IMR-90 (cell line): ENCODE results near the gene ADAM12. TPM values are rescaled to one million over a fixed set of nuclear protein-coding genes. Genes with fewer than 3 reads are reported as not detected.

Experiments
- ATAC-seq: fragments of 200-7000 bp; cut with Tn5 transposase; 2 replicates; pipeline ENCODE4 v1.9.1; 2020; ENCODE audit warnings: low read depth, mild to moderate bottlenecking, moderate library complexity
- BruUV-seq: library from RNA; stranded (reverse); fragments of 400-500 nt; replicated peaks from 2 replicates; lab custom pipeline; 2021; lab: Mats Ljungman, UMichigan
- CTCF ChIA-PET: fragments of 300-600 bp; formaldehyde crosslinking; extraction: SDS; loops from one replicate; lab custom pipeline; 2021; ENCODE audit warnings: antibody characterized with exemption; lab: Yijun Ruan, JAX
- POLR2A ChIA-PET: fragments of 300-600 bp; sonication (Branson Sonifier 250); formaldehyde crosslinking; loops from one replicate; lab custom pipeline; 2022; ENCODE audit warnings: antibody characterized with exemption; ENCODE audit not compliant: unreplicated experiment; lab: Charles Lee
- DNase-seq: peaks from one replicate; pipeline ENCODE4 v3.0.0; 2013
- H2AFZ ChIP-seq: replicated peaks from 2 replicates; pipeline ENCODE3; 2013; ENCODE audit warnings: low read length, mild to moderate bottlenecking; ENCODE audit not compliant: poor library complexity
- H2AK5ac ChIP-seq: 2 replicates; pipeline ENCODE4 v1.6.1; 2013; ENCODE audit warnings: low read depth, low read length, inconsistent platforms
- H2AK9ac ChIP-seq: replicated peaks from 2 replicates; pipeline ENCODE3; 2013; ENCODE audit warnings: mild to moderate bottlenecking, low read depth, low read length, moderate library complexity; ENCODE audit not compliant: poor library complexity
- H2BK120ac ChIP-seq: 2 replicates; pipeline ENCODE4 v1.6.1; 2013; ENCODE audit warnings: low read depth, low read length, inconsistent platforms
- H2BK15ac ChIP-seq: 3 replicates; pipeline ENCODE4 v1.6.1; 2013; ENCODE audit warnings: low read depth, low read length, inconsistent platforms
- H2BK20ac ChIP-seq: 2 replicates; pipeline ENCODE4 v1.6.1; 2013; ENCODE audit warnings: low read depth, mild to moderate bottlenecking, inconsistent platforms, low read length, moderate library complexity
- H2BK5ac ChIP-seq: 2 replicates; pipeline ENCODE4 v1.6.1; 2013; ENCODE audit warnings: mild to moderate bottlenecking, low read depth, low read length, inconsistent platforms; ENCODE audit not compliant: poor library complexity, severe bottlenecking
- H3K14ac ChIP-seq: replicated peaks from 2 replicates; pipeline ENCODE4 v1.6.1; 2013; ENCODE audit warnings: low read depth, low read length, inconsistent platforms
- H3K18ac ChIP-seq: 2 replicates; pipeline ENCODE4 v1.6.1; 2013; ENCODE audit warnings: low read depth, low read length, control low read depth
- H3K23ac ChIP-seq: 2 replicates; pipeline ENCODE4 v1.6.1; 2013; ENCODE audit warnings: low read depth, low read length, inconsistent platforms
- H3K27ac ChIP-seq: 2 replicates; pipeline ENCODE4 v1.5.1; 2013; ENCODE audit warnings: mild to moderate bottlenecking, control low read depth, low read length; ENCODE audit not compliant: insufficient read depth
- H3K27me3 ChIP-seq: 2 replicates; pipeline ENCODE4 v1.6.1; 2013; ENCODE audit warnings: low read length; ENCODE audit not compliant: control insufficient read depth, insufficient read depth
- H3K36me3 ChIP-seq: 2 replicates; pipeline ENCODE4 v1.6.1; 2013; ENCODE audit warnings: low read length, mixed read lengths; ENCODE audit not compliant: control insufficient read depth, insufficient read depth
- H3K4ac ChIP-seq: 2 replicates; pipeline ENCODE4 v1.6.1; 2013; ENCODE audit warnings: low read depth, low read length, inconsistent platforms
- H3K4me1 ChIP-seq: 2 replicates; pipeline ENCODE4 v1.6.1; 2013; ENCODE audit warnings: low read length, mixed read lengths; ENCODE audit not compliant: control insufficient read depth, insufficient read depth
- H3K4me2 ChIP-seq: 2 replicates; pipeline ENCODE4 v1.6.1; 2013; ENCODE audit warnings: low read depth, mild to moderate bottlenecking, control low read depth, low read length, moderate library complexity
- H3K4me3 ChIP-seq: 2 replicates; pipeline ENCODE4 v1.5.1; 2013; ENCODE audit warnings: low read depth, mild to moderate bottlenecking, control low read depth, low read length, moderate library complexity; ENCODE audit not compliant: insufficient read depth
- H3K56ac ChIP-seq: 2 replicates; pipeline ENCODE4 v1.6.1; 2013; ENCODE audit warnings: low read length, inconsistent platforms; ENCODE audit not compliant: insufficient read depth; ENCODE audit errors: extremely low read depth
- H3K79me1 ChIP-seq, 2 experiments: 2 replicates each; pipeline ENCODE4 v1.6.1; 2013; ENCODE audit warnings: low read length in 2 of 2, inconsistent platforms in 1 of 2, low read depth in 1 of 2
- H3K9ac ChIP-seq: 2 replicates; pipeline ENCODE4 v1.6.1; 2013; ENCODE audit warnings: low read depth, low read length, control low read depth
- H3K9me1 ChIP-seq: 2 replicates; pipeline ENCODE4 v1.6.1; 2013; ENCODE audit warnings: low read length, inconsistent platforms; ENCODE audit not compliant: insufficient read depth
- H3K9me3 ChIP-seq: 2 replicates; pipeline ENCODE4 v1.6.1; 2013; ENCODE audit warnings: low read length; ENCODE audit not compliant: control insufficient read depth, insufficient read depth
- H4K20me1 ChIP-seq: 2 replicates; pipeline ENCODE4 v1.6.1; 2013; ENCODE audit warnings: low read length, inconsistent platforms; ENCODE audit not compliant: insufficient read depth
- H4K5ac ChIP-seq: 2 replicates; pipeline ENCODE4 v1.6.1; 2013; ENCODE audit warnings: mild to moderate bottlenecking, low read depth, low read length, control low read depth
- H4K8ac ChIP-seq, 2 experiments: 2 replicates each; pipeline ENCODE4 v1.6.1; 2013; ENCODE audit warnings: low read depth in 2 of 2, low read length in 2 of 2, control low read depth in 1 of 2, inconsistent platforms in 1 of 2
- H4K91ac ChIP-seq: 2 replicates; pipeline ENCODE4 v1.6.1; 2013; ENCODE audit warnings: low read depth, low read length, inconsistent platforms; ENCODE audit not compliant: insufficient read depth
- BHLHE40 ChIP-seq: fragments of 150-350 bp; IDR thresholded peaks from 2 replicates; pipeline ENCODE4 v1.6.1; 2016; ENCODE audit warnings: mild to moderate bottlenecking, low read depth, low read length
- CHD1 ChIP-seq: IDR thresholded peaks from 2 replicates; pipeline ENCODE4 v1.6.1; 2012; ENCODE audit warnings: low read depth, low read length, improper control_type of control experiment
- FOS ChIP-seq: fragments of 150-350 bp; IDR thresholded peaks from 2 replicates; pipeline ENCODE4 v1.6.1; 2016; ENCODE audit warnings: low read depth, low read length
- MAZ ChIP-seq: IDR thresholded peaks from 2 replicates; pipeline ENCODE4 v1.6.1; 2012; ENCODE audit warnings: low read depth, mild to moderate bottlenecking, low read length, improper control_type of control experiment, moderate library complexity, borderline replicate concordance
- MXI1 ChIP-seq: IDR thresholded peaks from 2 replicates; pipeline ENCODE4 v1.6.1; 2012; ENCODE audit warnings: low read depth, mild to moderate bottlenecking, low read length, moderate library complexity, borderline replicate concordance
- NFE2L2 ChIP-seq: fragments of 150-350 bp; IDR thresholded peaks from 2 replicates; pipeline ENCODE4 v1.6.1; 2016; ENCODE audit warnings: low read depth, mild to moderate bottlenecking, low read length
- RAD21 ChIP-seq: IDR thresholded peaks from 2 replicates; pipeline ENCODE4 v1.6.1; 2012; ENCODE audit warnings: low read length, improper control_type of control experiment
- WGBS, 2 experiments: methylation state at CpG; one replicate each; pipeline versions ENCODE4 v1.1.5 to v1.1.7; 2013; ENCODE audit warnings: missing lambda C conversion rate in 2 of 2; ENCODE audit not compliant: insufficient read length in 1 of 2; ENCODE audit errors: extremely low coverage in 2 of 2; 5-methylcytosine and 5-hydroxymethylcytosine counted together
- dilution Hi-C: fragments of 300-500 bp; cut with HindIII; formaldehyde crosslinking; loops from one replicate; pipeline ENCODE4 v1.14.3; 2018; ENCODE audit warnings: low sequenced_read_pairs; ENCODE audit not compliant: unreplicated experiment
- in situ Hi-C: fragments of 300-500 bp; cut with MboI; formaldehyde crosslinking; loops from 3 replicates; pipeline ENCODE4 v1.14.3; 2019; ENCODE audit warnings: low sequenced_read_pairs, inconsistent platforms, mixed read lengths
- intact Hi-C: fragments of 100-400 bp; cut with micrococcal nuclease; formaldehyde crosslinking; loops from 2 replicates; pipeline ENCODE4 v1.10.0; 2022
- polyA plus RNA-seq, 3 experiments: library from polyadenylated mRNA; depleted of rRNA; stranded (reverse); fragments of >200 nt; gene quantifications; 2 replicates each; pipeline ENCODE4 v1.2.3, GENCODE V29; 2012; ENCODE audit warnings: low replicate concordance in 1 of 3
- total RNA-seq: library from RNA; depleted of rRNA; stranded (reverse); fragments of >200 nt; gene quantifications from 2 replicates; pipeline ENCODE4 v1.2.3, GENCODE V29; 2012
- TF ChIP-seq, protein P1 (sequence below): fragments of 150-350 bp; IDR thresholded peaks from 2 replicates; pipeline ENCODE4 v1.6.1; 2016; ENCODE audit warnings: low read depth, mild to moderate bottlenecking, low read length, moderate library complexity, borderline replicate concordance
- TF ChIP-seq, protein P2 (sequence below): fragments of 150-350 bp; IDR thresholded peaks from 2 replicates; pipeline ENCODE4 v1.6.1; 2017; ENCODE audit warnings: mild to moderate bottlenecking, antibody characterized with exemption, low read length, low read depth

ADAM12 gene
- total and polyA plus RNA-seq, 2 of the 4 experiments (the other 2 are of a cell fraction) = 9.6 to 10.2 TPM

DNA sequence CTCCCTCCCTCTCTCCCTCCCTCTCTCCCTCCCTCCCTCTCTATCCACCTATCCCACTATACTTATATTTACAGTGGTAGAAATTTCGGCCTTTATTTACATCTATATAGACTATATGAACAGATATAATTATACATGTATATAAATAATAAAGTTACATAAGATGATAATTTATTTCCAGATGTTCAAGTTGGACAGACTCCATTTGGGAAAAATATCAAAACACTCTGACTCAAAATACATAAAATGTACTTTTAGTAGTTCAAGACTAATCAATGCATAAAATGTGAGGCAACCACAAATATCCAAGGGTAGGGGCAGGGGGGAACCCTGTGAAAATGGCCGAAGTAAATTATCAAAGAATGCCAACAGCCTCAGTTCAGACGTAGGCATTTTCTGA, 288.9 kb downstream of the ADAM12 start:
- WGBS, 2 experiments = no CpG with 5 or more reads among the region's 3 CpGs
- Histone ChIP-seq H3K4me2 (no peak overlapping the region), H2BK20ac (no peak overlapping the region), H3K4me1 (0 out of 2 replicates have a peak, but pooled peaks cover 2% of the 10 kb centered on the region), H3K27me3 (no peaks in the 10 kb centered on the region), H2AK9ac (no peak overlapping the region), H3K9me1 (no peaks in the 10 kb centered on the region), H3K18ac (no peak overlapping the region), H3K27ac (no peak overlapping the region), H3K14ac (no peak overlapping the region), H3K9me3 (no peaks in the 10 kb centered on the region), H4K5ac (no peak overlapping the region), H2BK120ac (no peak overlapping the region), H2AK5ac (no peak overlapping the region), H3K79me1 (no peaks in the 10 kb centered on the region), H4K91ac (no peak overlapping the region), H4K8ac (no peak overlapping the region), H2BK15ac (no peak overlapping the region), H3K4me3 (no peak overlapping the region), H3K9ac (no peak overlapping the region), H2BK5ac (no peak overlapping the region), H3K36me3 (no peaks in the 10 kb centered on the region), H2AFZ (no peak overlapping the region), H3K56ac (no peak overlapping the region), H3K23ac (no peak overlapping the region), H4K20me1 (no peaks in the 10 kb centered on the region; the same call in 1 of the 2 replicates), H3K4ac (no peak overlapping the region)
- intact Hi-C loops = no loop called here
- ATAC-seq (no peak), DNase-seq (no peak)
- CTCF ChIA-PET = interaction anchor here (0.6 kb wide), 1 partner anchor 224 kb away, joined by 5 read pairs; no protein-coding TSS in a partner anchor
- BruUV-seq = no TSS peak
- dilution Hi-C loops = no loop called here
- TF ChIP-seq FOS (no peak), CHD1 (no peak), BHLHE40 (no peak), RAD21 (no peak), MAZ (no peak), NFE2L2 (no peak), MXI1 (no peak)
- TF ChIP-seq, protein P1, sequence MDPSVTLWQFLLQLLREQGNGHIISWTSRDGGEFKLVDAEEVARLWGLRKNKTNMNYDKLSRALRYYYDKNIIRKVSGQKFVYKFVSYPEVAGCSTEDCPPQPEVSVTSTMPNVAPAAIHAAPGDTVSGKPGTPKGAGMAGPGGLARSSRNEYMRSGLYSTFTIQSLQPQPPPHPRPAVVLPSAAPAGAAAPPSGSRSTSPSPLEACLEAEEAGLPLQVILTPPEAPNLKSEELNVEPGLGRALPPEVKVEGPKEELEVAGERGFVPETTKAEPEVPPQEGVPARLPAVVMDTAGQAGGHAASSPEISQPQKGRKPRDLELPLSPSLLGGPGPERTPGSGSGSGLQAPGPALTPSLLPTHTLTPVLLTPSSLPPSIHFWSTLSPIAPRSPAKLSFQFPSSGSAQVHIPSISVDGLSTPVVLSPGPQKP = no peak
- TF ChIP-seq, protein P2, sequence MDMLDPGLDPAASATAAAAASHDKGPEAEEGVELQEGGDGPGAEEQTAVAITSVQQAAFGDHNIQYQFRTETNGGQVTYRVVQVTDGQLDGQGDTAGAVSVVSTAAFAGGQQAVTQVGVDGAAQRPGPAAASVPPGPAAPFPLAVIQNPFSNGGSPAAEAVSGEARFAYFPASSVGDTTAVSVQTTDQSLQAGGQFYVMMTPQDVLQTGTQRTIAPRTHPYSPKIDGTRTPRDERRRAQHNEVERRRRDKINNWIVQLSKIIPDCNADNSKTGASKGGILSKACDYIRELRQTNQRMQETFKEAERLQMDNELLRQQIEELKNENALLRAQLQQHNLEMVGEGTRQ = no peak
- POLR2A ChIA-PET = no interaction called here
- in situ Hi-C loops = no loop called here
